H1 (cell line): ENCODE data around the gene TMCC3.

Experiments
- ASH2L ChIP-seq: fragments of 200-600, 300-600 bp; sonication (generic); IDR thresholded peaks from one replicate; pipeline ENCODE4 v1.7.1; 2017; ENCODE audit warnings: low read length
- GABPA ChIP-seq: IDR thresholded peaks from 2 replicates; pipeline ENCODE4 v1.6.1; 2011; ENCODE audit warnings: mild to moderate bottlenecking, low read length, moderate library complexity, borderline replicate concordance; ENCODE audit not compliant: insufficient read depth
- POLR2A ChIP-seq, 2 experiments: IDR thresholded peaks; 1 replicate in 1 of 2; 2 replicates in 1 of 2; pipeline ENCODE4 v1.6.1; 2011; ENCODE audit warnings: low read depth in 2 of 2, low read length in 2 of 2, mild to moderate bottlenecking in 2 of 2; ENCODE audit errors: control extremely low read depth in 1 of 2
- TF ChIP-seq, protein P1 (sequence below), 3 experiments: IDR thresholded peaks; 1 replicate in 2 of 3; 2 replicates in 1 of 3; pipeline versions ENCODE4 v1.5.1 to v1.6.1; 2011; ENCODE audit warnings: low read length in 3 of 3, mild to moderate bottlenecking in 3 of 3, inconsistent platforms in 2 of 3, low read depth in 1 of 3, moderate library complexity in 1 of 3; ENCODE audit not compliant: insufficient read depth in 1 of 3; ENCODE audit errors: control extremely low read depth in 1 of 3

DNA sequence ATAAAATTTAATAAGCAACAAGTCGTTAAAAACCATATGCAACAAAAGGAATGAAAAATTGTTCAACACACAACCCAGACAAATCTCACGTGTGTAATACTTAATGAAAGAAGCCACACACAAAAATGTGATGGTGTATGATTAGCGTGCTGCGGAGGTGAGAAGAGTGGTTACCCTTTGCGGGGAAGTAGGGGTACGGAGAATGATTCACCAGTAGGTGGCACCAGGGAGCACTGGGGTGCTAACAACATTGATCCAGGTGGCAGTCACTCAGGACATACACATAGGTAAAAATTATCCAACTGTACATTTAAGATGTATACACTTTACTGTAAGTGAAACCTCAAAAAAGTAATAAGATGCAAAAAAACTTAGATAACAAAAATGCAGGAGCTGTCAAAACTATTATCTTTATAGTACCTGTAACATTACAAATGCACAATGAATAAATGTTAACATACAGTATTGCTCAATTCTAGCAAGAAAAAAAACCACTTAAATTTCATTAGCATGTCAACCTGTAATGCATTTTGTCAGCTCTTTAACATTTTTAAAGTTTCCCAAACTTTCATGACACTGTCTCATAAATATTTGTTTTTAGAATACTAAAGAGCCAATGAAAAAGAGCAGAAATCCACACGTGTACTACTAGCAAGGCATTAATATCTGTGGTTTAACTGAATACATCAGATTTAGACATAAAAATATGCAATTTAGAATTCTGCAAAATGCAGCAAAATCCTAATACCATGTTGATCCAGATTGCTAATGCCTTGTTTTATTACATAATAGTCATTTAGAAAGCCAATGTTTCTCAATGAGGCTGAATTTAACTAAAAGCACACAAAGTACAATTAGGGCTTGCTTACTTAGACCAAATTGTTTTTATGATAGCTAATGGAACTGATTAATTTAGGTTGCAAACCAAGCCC lies 46.7 kb downstream of the TMCC3 start:
- TF ChIP-seq, protein P1, sequence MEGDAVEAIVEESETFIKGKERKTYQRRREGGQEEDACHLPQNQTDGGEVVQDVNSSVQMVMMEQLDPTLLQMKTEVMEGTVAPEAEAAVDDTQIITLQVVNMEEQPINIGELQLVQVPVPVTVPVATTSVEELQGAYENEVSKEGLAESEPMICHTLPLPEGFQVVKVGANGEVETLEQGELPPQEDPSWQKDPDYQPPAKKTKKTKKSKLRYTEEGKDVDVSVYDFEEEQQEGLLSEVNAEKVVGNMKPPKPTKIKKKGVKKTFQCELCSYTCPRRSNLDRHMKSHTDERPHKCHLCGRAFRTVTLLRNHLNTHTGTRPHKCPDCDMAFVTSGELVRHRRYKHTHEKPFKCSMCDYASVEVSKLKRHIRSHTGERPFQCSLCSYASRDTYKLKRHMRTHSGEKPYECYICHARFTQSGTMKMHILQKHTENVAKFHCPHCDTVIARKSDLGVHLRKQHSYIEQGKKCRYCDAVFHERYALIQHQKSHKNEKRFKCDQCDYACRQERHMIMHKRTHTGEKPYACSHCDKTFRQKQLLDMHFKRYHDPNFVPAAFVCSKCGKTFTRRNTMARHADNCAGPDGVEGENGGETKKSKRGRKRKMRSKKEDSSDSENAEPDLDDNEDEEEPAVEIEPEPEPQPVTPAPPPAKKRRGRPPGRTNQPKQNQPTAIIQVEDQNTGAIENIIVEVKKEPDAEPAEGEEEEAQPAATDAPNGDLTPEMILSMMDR (IDR thresholded peaks at IDR 0.05; ENCODE audit: control extremely low read depth in 1 of 3, insufficient read depth in 1 of 3, low read depth in 1 of 3, low read length in 3 of 3): peak; percentile 73 to 87 (median 85)
- TF ChIP-seq GABPA (no peak), ASH2L (no peak), POLR2A (IDR thresholded peaks at IDR 0.05; ENCODE audit: control extremely low read depth in 1 of 2, low read depth in 2 of 2, low read length in 2 of 2) (no peak)
